Bone marrow (tissue), 2 donors: ENCODE results near the gene LYRM1.
"Not testable (repeated sequence)": the region's sequence is repeated elsewhere in the genome, so short reads cannot be mapped to it uniquely, and the experiment has no call there.

Experiments used
- DNase-seq, 2 donors: peaks; one replicate each; lab custom pipeline; 2025; lab: John Stamatoyannopoulos, UW

LYRM1 gene

DNA sequence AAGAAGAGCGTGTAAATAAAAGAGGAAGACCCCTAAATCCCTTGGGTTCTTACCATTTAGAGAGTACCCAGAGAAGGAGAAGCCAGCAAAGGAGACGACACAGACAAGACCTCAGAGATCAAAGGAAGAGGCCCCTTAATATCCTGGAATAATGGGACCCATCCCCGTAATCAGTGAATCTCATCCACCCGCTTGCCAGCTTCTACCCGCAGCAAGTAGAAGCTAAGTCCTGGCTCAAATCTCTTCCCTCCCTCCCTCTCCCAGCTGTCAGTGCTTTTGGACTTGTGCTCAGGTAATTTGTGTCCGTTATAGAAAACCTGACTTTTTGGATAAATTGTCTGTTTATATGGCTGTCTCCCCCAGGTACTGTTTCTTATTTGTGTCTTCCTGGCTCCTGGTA is 1.9 kb downstream of the LYRM1 start:
- no peak for DNase-seq

DNA sequence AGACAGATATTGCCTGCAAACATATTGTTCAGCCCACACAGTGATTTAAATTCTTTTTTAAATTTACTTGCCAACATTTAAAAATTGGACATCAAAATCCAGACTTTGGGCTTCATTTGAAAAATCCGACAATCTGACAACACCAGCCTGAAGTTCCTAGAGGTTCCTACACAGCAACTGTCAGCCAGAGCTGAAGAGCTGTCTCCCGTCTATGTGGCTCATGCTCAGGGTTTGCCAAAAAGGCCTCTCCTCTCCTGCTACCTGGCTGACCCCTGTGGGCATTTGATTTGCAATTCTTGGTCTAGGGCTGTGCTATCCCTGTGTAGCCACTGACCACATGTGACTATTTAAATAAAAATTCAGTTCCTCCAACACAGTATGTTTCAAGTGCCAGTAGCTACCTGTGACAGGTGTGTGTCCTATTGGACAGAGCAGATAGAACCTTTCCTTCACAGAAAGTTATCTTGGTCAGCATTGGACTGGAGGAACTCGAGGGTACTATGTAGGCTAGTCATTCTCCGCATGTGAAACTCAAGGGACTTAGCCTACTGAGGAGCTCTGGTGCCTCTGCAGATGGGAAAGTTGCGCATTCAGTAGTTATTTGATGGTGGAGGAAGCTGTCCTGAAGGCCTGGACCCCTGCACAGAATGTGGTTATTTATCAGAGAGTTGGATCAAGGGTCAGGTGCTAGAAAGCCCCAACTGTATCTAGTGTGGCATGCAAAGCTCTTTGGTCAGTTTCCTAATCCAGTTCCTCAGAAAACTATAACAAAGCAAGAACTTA is 2.7 kb downstream of the LYRM1 start:
- no peak for DNase-seq

DNA sequence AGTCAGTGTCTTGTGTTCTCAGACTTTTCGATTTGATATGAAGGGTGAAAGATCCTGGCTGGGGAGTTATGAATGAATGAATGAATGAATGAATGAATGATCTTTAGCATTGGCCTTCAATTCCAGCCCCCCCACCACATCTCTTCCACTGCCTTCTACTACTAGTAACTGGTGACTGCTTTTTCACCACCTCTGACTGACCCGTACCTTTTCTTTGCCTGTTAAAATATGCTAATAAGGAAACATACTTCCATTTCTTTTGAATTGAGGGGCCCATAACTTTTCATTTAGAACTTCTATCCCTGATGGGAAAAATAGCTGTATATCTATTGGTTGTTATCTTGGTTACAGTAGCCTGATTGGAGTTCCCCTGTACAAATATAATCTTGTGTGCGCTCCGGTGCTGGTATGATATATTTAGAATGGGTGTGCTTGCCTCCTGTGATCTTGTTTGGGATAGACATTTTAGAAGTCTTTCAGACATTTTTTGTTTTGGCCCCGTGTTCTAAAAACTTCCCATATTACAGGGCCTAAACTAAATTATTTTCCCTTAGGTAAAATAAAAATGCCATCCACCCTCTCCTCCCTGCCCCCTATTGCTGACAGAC is 3.4 kb downstream of the LYRM1 start:
- DNase-seq, result no peak

GRCh38 chr16:20904507-20905081 is 4.0 kb downstream of the LYRM1 start:
- DNase-seq, result peak in 1 of 2 donors; percentile 90

- DNase-seq, result no peak
Observed at GRCh38 chr16:20905576-20905975, 5.0 kb downstream of the LYRM1 start.

- no peak for DNase-seq
Observed at GRCh38 chr16:20906341-20907255, 6.0 kb downstream of the LYRM1 start.

- DNase-seq, result peak in 1 of 2 donors; percentile 58
Observed at GRCh38 chr16:20910781-20911321, 10.3 kb downstream of the LYRM1 start.

DNA sequence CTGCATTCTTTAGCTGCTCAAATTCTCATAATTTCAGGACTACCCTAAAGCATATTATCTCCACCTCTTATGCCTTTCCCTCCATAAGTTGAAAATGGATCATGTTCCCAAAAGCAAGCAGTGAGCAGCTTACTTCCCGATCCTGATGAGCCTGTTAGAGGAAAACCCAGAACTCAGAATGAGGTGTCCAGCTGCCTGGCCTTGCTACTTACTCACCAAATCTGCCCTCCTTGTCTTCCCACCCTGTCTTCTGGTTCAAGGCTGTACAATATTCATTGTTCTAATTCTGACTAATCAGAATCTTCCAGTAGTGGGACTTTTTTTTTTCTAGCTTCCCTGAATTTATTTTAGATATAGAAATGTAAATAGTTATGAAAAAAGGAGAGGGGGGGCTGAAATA is 10.8 kb downstream of the LYRM1 start:
- no peak for DNase-seq

GRCh38 chr16:20916289-20916688 is 15.7 kb downstream of the LYRM1 start:
- DNase-seq, result no peak

DNA sequence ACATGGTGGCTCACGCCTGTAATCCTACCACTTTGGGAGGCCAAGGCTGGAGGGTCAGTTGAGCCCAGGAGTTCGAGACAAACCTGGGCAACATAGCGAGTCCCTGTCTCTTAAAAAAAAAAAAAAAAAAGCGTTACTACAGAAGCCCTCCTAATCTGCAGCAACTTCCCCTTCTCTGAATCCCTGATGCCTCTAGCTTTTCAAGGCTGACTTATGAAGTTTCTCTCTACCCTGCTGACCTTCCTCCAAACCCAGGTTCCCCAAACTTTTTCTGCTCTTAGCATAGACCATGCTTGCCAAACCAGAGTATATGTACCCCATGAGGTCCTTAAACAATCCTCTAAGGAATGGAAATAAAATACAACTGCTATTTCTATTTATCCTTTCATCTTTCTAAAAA is 16.4 kb downstream of the LYRM1 start:
- DNase-seq, result peak in 1 of 2 donors; percentile 76

GRCh38 chr16:20918486-20919239 is 18.1 kb downstream of the LYRM1 start:
- no peak for DNase-seq

DNA sequence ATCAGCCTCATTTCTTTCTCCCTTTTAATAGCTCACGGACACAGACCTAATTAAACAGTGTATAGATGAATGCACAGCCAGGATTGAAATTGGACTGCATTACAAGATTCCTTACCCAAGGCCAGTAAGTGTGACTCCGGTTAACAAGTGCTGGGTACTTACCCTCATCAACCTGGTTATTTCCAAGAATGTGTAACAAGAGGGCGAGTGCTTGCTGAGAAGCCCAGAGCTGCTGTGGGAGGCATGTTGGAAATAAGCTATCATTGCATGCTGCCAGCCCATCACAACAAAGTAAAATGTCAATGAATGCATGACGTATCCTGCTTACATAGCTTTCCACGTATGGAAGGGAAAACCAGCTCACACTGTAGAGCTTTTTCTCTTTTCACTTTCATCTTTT is 19.5 kb downstream of the LYRM1 start:
- DNase-seq, result no peak

DNA sequence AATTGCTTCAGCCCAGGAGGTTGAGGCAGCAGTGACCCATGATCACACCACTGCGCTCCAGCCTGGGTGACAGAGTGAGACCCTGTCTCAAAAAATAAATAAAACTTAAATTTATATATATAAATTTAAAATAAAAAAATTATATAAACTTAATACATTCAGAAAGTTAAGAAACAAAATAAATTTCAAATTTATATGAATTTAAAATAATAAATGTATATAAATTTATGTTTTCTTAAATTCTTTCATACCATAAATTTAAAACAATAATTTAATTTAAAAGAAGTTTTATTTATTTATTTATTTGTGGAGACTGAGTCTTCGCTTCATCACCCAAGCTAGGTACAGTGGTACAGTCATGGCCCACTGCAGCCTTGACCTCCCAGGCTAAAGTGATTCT is 20.2 kb downstream of the LYRM1 start:
- DNase-seq, result no peak

GRCh38 chr16:20923876-20924275 is 23.3 kb downstream of the LYRM1 start:
- no peak for DNase-seq

DNA sequence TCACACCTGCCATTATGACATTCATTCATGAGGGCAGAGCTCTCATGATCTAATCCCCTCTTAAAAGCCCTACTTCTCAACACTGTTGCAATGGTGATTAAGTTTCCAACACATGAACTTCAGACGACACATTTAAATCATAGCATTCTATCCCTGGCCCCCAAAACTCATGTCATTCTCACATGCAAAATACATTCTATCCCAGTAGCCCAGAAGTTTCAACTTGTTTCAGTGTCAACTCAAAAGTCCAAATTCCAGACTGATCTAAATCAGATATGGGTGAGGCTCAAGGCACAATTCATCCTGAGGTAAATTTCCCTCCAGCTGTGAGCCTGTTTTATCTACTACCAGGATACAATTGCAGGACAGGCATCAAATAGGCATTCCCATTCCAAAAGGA is 25.2 kb downstream of the LYRM1 start:
- no peak for DNase-seq

GRCh38 chr16:20928774-20929411 is 28.3 kb downstream of the LYRM1 start:
- DNase-seq, result no peak

DNA sequence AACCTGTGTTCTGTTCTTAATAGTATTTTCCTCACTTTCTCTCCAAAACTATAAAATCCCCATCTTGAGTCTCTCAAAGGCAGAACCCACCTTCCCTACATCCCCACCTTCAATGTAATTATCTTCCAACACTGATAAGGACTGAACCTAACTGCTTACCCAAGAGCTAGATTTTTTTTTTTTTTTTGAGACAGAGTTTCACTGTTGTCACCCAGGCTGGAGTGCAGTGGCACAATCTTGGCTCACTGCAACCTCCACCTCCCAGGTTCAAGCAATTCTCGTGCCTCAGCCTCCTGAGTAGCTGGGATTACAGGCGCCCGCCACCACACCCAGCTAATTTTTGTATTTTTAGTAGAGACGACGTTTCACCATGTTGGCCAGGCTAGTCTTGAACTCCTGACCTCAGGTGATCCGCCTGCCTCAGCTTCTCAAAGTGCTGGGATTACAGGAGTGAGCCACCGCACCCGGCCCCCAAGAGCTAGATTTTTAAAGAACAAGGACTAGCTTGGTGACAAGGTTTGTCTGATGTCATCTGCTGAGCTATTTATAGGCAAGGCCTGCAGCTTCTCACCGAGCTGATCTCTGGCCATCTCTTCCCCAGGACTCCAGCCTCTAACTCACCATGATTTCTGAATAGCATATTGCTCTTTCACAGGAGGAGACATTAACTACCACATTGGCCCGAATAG is 29.2 kb downstream of the LYRM1 start:
- not testable (repeated sequence) for DNase-seq

DNA sequence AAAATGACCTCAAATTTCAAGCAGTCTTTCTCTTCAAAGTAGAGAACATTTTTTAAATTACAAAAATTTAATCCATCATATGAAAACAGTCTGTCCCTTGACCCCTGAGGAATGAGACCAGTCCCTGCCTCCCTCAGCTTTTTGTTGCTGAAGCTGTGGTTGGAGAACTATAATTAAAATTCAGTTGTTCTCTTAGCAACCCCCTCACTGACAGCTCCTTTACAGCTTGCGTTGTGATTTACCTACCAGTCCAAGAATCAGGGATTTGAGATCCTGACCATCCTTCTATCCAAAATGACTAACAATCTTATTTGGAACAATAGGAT is 29.8 kb downstream of the LYRM1 start:
- no peak for DNase-seq

GRCh38 chr16:20931066-20931600 is 30.6 kb downstream of the LYRM1 start:
- DNase-seq, result no peak

DNA sequence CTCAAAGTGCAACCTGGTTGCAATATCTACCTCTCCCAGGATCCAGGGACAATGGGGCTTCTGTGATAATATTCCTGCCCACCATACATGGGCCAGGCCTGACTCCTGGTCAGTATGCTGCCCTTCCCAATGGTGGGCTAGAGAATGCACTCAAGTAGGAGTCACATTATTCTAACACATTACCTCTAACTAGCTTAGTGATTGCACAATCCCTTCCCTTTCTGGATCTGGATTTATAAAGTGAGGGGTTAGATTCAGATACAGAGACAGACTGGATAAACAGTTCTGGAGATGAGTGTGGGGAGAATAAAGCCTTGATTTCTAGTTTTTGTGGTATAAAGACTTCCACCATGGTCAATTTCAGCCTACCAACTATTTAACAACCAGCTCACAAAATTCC is 33.0 kb downstream of the LYRM1 start:
- no peak for DNase-seq
